ENCODE measurements around the gene ADAMTS4. TPM values are rescaled to one million over a fixed set of nuclear protein-coding genes. Genes with fewer than 3 reads are reported as not detected.
A peak's percentile ranks its signal among the peaks of the same experiment; 100 is the strongest.

The ADAMTS4 gene
- total RNA-seq, 4 donors from 2014 or later = 1.3 to 2.6 (median 1.8) TPM

DNA sequence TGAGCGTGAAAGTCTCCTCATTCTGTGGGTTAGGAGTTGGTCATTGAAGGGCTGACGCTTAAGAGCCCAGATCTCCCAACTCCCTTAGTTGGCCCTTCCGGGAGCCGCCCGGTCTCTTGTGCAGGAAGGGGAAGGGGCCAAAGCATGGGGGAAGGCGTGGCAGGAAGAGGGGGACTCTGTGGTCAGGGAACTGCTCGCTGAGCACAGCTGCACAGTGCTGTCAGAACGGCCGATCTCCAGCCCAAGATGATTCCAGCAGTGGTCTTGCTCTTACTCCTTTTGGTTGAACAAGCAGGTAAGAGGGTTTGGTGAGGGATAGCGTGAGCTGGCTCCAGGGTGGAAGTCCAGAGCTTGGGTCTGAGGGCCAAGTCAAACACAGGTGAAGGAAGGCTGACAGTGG is 16.2 kb upstream of the ADAMTS4 start, which contains the start of gene FCER1G:
FCER1G (plus strand) TSS at position 220 of the 400 bp plus-strand sequence; CDS start at position 247, 27 bp downstream.
- peaks cover 32 to 54% (median 42%) of the 10 kb centered on the region in 3 donors for H3K36me3 ChIP-seq
- H3K4me3 ChIP-seq = peak within 1 kb of the TSS in 3 of 4 donors; percentile 16 to 50 (median 30)
- no peak for DNase-seq
- H3K4me1 ChIP-seq = peaks cover 0 to 7% (median 0%) of the 10 kb centered on the region in 3 donors
- intact Hi-C loops (cut with DNase I) = no loop called here
- WGBS, 2 donors = 67 to 73% methylated on average over 10 of the region's 10 CpGs
- TF ChIP-seq, protein P1, sequence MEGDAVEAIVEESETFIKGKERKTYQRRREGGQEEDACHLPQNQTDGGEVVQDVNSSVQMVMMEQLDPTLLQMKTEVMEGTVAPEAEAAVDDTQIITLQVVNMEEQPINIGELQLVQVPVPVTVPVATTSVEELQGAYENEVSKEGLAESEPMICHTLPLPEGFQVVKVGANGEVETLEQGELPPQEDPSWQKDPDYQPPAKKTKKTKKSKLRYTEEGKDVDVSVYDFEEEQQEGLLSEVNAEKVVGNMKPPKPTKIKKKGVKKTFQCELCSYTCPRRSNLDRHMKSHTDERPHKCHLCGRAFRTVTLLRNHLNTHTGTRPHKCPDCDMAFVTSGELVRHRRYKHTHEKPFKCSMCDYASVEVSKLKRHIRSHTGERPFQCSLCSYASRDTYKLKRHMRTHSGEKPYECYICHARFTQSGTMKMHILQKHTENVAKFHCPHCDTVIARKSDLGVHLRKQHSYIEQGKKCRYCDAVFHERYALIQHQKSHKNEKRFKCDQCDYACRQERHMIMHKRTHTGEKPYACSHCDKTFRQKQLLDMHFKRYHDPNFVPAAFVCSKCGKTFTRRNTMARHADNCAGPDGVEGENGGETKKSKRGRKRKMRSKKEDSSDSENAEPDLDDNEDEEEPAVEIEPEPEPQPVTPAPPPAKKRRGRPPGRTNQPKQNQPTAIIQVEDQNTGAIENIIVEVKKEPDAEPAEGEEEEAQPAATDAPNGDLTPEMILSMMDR (IDR thresholded peaks at IDR 0.05) = no peak
- TF ChIP-seq POLR2A (IDR thresholded peaks at IDR 0.05) = peak in 2 of 4 donors; percentile 47 to 68
- no peaks in the 10 kb centered on the region for H3K27me3 ChIP-seq
- no peaks in the 10 kb centered on the region for H3K9me3 ChIP-seq
- H3K27ac ChIP-seq = peak within 1 kb of the TSS in 3 of 4 donors; percentile 0 to 75 (median 61)

DNA sequence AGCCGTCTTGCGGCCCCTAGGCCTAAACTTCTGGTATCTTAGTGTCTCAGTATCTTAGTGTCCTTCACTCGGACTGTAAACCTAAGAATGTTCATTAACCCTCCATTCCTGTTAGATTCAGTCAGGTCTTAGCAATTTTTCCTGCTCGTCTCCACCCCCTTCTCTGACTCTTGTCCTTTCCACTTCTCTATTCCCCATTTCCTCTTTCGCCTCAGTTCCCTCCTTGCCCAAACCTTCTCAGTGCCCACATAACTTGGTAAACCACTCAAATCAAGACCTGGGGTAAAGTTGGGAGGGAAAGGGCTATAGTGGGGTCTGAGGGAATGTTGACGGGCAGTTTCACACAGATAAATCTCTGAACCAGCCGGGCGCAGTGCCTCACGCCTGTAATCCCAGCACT is 15.5 kb upstream of the ADAMTS4 start:
- peaks cover 0 to 14% (median 1%) of the 10 kb centered on the region in 3 donors for H3K4me1 ChIP-seq
- peaks cover 34 to 61% (median 43%) of the 10 kb centered on the region in 3 donors for H3K36me3 ChIP-seq
- H3K4me3 ChIP-seq = no peak overlapping the region
- peak overlapping the region in 2 of 4 donors; percentile 61 to 71 for H3K27ac ChIP-seq
- no peak for TF ChIP-seq POLR2A (IDR thresholded peaks at IDR 0.05)
- TF ChIP-seq, protein P1 (IDR thresholded peaks at IDR 0.05) = no peak
- 81 to 86% methylated on average over 9 of the region's 9 CpGs for WGBS, 2 donors
- H3K27me3 ChIP-seq = no peaks in the 10 kb centered on the region
- H3K9me3 ChIP-seq = no peaks in the 10 kb centered on the region
- intact Hi-C loops (cut with DNase I) = no loop called here
- DNase-seq = no peak

DNA sequence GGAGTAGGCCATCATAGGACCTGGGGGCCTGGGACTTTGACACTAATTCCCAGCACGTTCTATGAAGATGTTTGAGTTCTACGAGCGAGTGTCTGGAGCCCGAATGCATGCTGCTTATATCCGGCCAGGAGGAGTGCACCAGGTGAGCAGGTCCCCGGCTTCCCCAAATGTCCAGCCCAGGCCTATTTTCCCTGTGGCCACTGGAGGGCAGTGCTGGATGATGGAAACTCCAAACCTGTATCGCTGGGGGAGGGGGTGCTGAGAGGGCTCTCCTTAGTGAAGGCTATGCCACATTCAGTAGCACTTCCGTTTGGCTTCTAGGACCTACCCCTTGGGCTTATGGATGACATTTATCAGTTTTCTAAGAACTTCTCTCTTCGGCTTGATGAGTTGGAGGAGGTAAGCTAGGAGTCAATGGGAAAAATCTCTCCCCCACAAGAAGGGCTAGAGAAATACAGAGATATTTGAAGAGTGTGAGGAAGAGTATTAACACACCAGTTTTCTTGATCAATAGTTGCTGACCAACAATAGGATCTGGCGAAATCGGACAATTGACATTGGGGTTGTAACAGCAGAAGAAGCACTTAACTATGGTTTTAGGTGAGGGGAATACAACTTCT is 11.0 kb upstream of the ADAMTS4 start:
- H3K9me3 ChIP-seq = no peaks in the 10 kb centered on the region
- H3K4me3 ChIP-seq = no peak overlapping the region
- DNase-seq = no peak
- 46 to 55% methylated on average over 8 to 11 of the region's 11 CpGs for WGBS, 2 donors
- H3K36me3 ChIP-seq = peaks cover 48 to 100% (median 65%) of the 10 kb centered on the region in 3 donors
- peak overlapping the region in 2 of 4 donors; percentile 83 to 99 for H3K27ac ChIP-seq
- H3K27me3 ChIP-seq = no peaks in the 10 kb centered on the region
- TF ChIP-seq, protein P1 (IDR thresholded peaks at IDR 0.05) = peak; percentile 70 to 88 (median 86)
- no peak for TF ChIP-seq POLR2A (IDR thresholded peaks at IDR 0.05)
- intact Hi-C loops (cut with DNase I) = no loop called here
- H3K4me1 ChIP-seq = peaks cover 0 to 56% (median 19%) of the 10 kb centered on the region in 3 donors

DNA sequence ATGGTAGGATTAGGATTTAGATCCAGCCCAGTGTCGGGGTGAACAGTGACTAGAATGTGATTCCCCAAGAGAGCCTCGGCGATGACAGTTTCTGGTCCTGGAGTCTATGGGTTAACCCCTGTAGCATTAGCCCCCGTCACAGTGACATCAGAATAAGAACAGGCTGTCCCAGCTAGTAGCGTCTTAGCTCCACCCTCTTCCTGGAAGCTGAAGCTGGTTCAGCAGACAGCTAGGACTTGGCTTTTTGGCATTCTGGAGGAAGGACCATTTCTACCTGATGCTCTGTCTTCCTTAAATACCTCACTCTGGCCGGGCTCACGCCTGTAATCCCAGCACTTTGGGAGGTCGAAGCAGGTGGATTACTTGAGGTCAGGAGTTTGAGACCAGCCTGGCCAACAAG is 8.3 kb upstream of the ADAMTS4 start:
- Histone ChIP-seq H3K27ac (peak overlapping the region; percentile 37 to 99 (median 89)), H3K4me1 (peaks cover 6 to 79% (median 39%) of the 10 kb centered on the region in 3 donors), H3K27me3 (no peaks in the 10 kb centered on the region), H3K36me3 (peaks cover 28 to 89% (median 41%) of the 10 kb centered on the region in 3 donors), H3K9me3 (no peaks in the 10 kb centered on the region), H3K4me3 (peak overlapping the region in 3 of 4 donors; percentile 9 to 29 (median 15))
- 60 to 76% methylated on average over 4 to 5 of the region's 8 CpGs for WGBS, 2 donors
- DNase-seq = no peak
- intact Hi-C loops (cut with DNase I) = no loop called here
- TF ChIP-seq, protein P1 (IDR thresholded peaks at IDR 0.05) = no peak
- peak in 2 of 4 donors; percentile 33 to 49 for TF ChIP-seq POLR2A (IDR thresholded peaks at IDR 0.05)

DNA sequence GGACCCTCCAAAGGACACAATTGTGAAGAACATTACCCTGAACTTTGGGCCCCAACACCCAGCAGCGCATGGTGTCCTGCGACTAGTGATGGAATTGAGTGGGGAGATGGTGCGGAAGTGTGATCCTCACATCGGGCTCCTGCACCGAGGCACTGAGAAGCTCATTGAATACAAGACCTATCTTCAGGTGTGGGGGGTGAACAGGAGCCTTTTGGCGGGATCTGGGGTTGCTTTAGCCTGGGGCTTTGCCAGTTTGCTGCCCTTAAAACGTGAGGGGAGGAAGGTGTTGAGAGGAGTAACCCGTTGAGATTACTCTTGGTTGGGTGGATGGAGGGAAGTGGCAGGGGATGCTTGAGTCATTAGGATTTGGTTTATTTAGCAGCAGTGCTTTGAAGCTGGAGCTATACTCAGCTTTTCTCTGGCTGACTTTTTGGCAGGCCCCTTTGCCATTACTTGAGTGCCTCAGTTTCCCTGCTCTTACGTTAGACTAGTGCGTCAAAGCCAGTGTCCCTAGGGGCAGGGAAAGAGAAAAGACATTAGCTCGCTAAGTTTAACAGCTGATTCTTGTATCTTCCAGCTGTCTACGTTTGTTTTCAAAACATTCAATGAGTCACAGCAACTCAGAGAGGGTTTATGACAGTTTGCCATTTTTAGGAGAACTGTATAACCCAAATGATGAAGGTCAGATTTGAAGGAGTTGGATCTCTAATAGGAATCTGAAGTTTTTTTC is 7.7 kb upstream of the ADAMTS4 start:
- WGBS, 2 donors = 73 to 75% methylated on average over 11 of the region's 12 CpGs
- H3K4me1 ChIP-seq = peaks cover 8 to 83% (median 40%) of the 10 kb centered on the region in 3 donors
- peaks cover 25 to 83% (median 35%) of the 10 kb centered on the region in 3 donors for H3K36me3 ChIP-seq
- peak overlapping the region in 2 of 4 donors; percentile 15 to 29 for H3K4me3 ChIP-seq
- TF ChIP-seq POLR2A (IDR thresholded peaks at IDR 0.05) = no peak
- TF ChIP-seq, protein P1 (IDR thresholded peaks at IDR 0.05) = no peak
- no peaks in the 10 kb centered on the region for H3K9me3 ChIP-seq
- intact Hi-C loops (cut with DNase I) = no loop called here
- peak overlapping the region; percentile 37 to 99 (median 89) for H3K27ac ChIP-seq
- no peaks in the 10 kb centered on the region for H3K27me3 ChIP-seq
- DNase-seq = no peak
